ENCODE results near the gene CTSC. TPM values are rescaled to one million over a fixed set of nuclear protein-coding genes. Genes with fewer than 3 reads are reported as not detected.

The CTSC gene
- polyA plus RNA-seq, 1 of the 3 experiments (the other 2 are of a cell fraction), result 104 TPM

GRCh38 chr11:88281317-88281712, 56.2 kb downstream of the CTSC start:
- no peaks in the 10 kb centered on the region for H3K27me3 ChIP-seq (ENCODE audit: insufficient read depth)
- no peaks in the 10 kb centered on the region for H3K79me2 ChIP-seq (ENCODE audit: insufficient read depth)
- no peaks in the 10 kb centered on the region for H3K9me3 ChIP-seq
- H3K27ac ChIP-seq (ENCODE audit: low read depth in 2 of 2, low read length in 1 of 2), result no peak overlapping the region
- H3K4me1 ChIP-seq (ENCODE audit: control insufficient read depth in 1 of 2, insufficient read depth in 2 of 2, low read depth in 1 of 2, low read length in 1 of 2), result no peaks in the 10 kb centered on the region; a peak in 1 of 4 replicates
- H3K4me2 ChIP-seq, result no peak overlapping the region
- no peak for DNase-seq
- H3K9ac ChIP-seq, result no peak overlapping the region
- TF ChIP-seq, protein P1, sequence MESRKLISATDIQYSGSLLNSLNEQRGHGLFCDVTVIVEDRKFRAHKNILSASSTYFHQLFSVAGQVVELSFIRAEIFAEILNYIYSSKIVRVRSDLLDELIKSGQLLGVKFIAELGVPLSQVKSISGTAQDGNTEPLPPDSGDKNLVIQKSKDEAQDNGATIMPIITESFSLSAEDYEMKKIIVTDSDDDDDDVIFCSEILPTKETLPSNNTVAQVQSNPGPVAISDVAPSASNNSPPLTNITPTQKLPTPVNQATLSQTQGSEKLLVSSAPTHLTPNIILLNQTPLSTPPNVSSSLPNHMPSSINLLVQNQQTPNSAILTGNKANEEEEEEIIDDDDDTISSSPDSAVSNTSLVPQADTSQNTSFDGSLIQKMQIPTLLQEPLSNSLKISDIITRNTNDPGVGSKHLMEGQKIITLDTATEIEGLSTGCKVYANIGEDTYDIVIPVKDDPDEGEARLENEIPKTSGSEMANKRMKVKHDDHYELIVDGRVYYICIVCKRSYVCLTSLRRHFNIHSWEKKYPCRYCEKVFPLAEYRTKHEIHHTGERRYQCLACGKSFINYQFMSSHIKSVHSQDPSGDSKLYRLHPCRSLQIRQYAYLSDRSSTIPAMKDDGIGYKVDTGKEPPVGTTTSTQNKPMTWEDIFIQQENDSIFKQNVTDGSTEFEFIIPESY (IDR thresholded peaks at IDR 0.05; ENCODE audit: borderline replicate concordance, low read depth), result no peak
- TF ChIP-seq CTCF (IDR thresholded peaks at IDR 0.05), result 0 out of 2 replicates have a peak, but pooled peaks have one; percentile 20
- TF ChIP-seq RAD21 (IDR thresholded peaks at IDR 0.05; ENCODE audit: low read length), result peak; percentile 30
- no peak overlapping the region for H2AFZ ChIP-seq (ENCODE audit: low read depth)
- H3F3A ChIP-seq (replicated peaks; ENCODE audit: insufficient read depth), result peaks cover 3% of the 10 kb centered on the region
- H3K9me2 ChIP-seq, result no peaks in the 10 kb centered on the region
- 78% methylated on average over 3 of the region's 3 CpGs for WGBS (ENCODE audit: low lambda C conversion rate)
- H3K4me3 ChIP-seq (ENCODE audit: low read depth in 2 of 2, low read length in 1 of 2), result no peak overlapping the region
- H4K20me1 ChIP-seq (ENCODE audit: insufficient read depth), result no peaks in the 10 kb centered on the region
- ChIA-PET CTCF (interaction anchor here (1.2 to 1.4 kb wide), 2 partner anchors 12 to 265 kb away, joined by 5 read pairs; no protein-coding TSS in a partner anchor), POLR2A (no interaction called here)
- no peaks in the 10 kb centered on the region for H3K36me3 ChIP-seq (replicated peaks in 1 of 2; ENCODE audit: control insufficient read depth in 1 of 2, insufficient read depth in 2 of 2, low read length in 1 of 2)

DNA sequence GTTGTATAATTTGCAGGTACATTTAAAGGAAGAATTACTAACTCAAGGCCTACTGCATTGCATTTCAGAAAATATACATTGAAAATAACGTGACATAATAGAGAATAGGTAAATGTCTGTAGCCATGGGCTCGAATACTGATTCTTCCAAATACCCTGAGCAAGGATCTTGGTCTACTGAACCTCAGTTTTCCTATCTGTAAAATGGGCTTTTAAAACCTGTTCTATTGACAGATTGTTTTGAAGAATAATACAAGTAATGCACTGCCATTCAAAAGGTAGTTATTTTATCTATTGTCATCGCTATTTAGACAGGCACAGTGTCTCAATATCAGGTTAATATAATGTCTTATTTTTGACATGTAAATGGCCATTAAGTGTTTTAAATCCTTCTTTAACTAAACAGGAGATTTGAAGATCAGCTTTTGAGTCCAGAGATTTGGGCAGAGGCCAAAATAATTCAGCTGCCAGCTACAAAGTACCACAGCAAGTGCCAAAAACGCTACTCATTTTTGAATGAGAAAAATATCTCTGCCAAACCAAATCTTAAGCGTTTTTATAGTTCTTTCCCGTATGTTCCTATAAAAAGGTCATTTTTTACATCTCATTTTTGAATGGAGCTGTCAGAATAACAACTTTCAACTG, 56.7 kb downstream of the CTSC start:
- TF ChIP-seq YY1 (IDR thresholded peaks at IDR 0.05; ENCODE audit: low read depth) (no peak), PBX3 (IDR thresholded peaks at IDR 0.05) (peak; percentile 8; the same call in 1 of the 2 replicates), NFIC (IDR thresholded peaks at IDR 0.05; ENCODE audit: borderline replicate concordance) (peak; percentile 59)
- POLR2A ChIA-PET, result no interaction called here
- Histone ChIP-seq H3K36me3 (replicated peaks in 1 of 2; ENCODE audit: control insufficient read depth in 1 of 2, insufficient read depth in 2 of 2, low read length in 1 of 2) (no peaks in the 10 kb centered on the region), H3K27me3 (ENCODE audit: insufficient read depth) (no peaks in the 10 kb centered on the region), H3F3A (replicated peaks; ENCODE audit: insufficient read depth) (peaks cover 3% of the 10 kb centered on the region), H3K79me2 (ENCODE audit: insufficient read depth) (no peaks in the 10 kb centered on the region), H3K27ac (ENCODE audit: low read depth in 2 of 2, low read length in 1 of 2) (no peak overlapping the region), H3K9me2 (no peaks in the 10 kb centered on the region), H3K4me1 (ENCODE audit: control insufficient read depth in 1 of 2, insufficient read depth in 2 of 2, low read depth in 1 of 2, low read length in 1 of 2) (no peaks in the 10 kb centered on the region; a peak in 1 of 4 replicates), H3K4me3 (ENCODE audit: low read depth in 2 of 2, low read length in 1 of 2) (no peak overlapping the region), H3K4me2 (no peak overlapping the region), H3K9ac (no peak overlapping the region), H3K9me3 (no peaks in the 10 kb centered on the region), H2AFZ (ENCODE audit: low read depth) (no peak overlapping the region), H4K20me1 (ENCODE audit: insufficient read depth) (no peaks in the 10 kb centered on the region)
- WGBS (ENCODE audit: low lambda C conversion rate), result 61% methylated on average over 6 of the region's 6 CpGs
- no peak for DNase-seq
- CTCF ChIA-PET, result interaction anchor here (1.2 to 1.4 kb wide), 2 partner anchors 13 to 265 kb away, joined by 5 read pairs; no protein-coding TSS in a partner anchor
